Transverse colon (tissue), 4 donors: Measurements from ENCODE around the gene IFIT2. TPM values are rescaled to one million over a fixed set of nuclear protein-coding genes. Genes with fewer than 3 reads are reported as not detected.

ENCODE experiments used
- DNase-seq: peaks from one replicate; pipeline ENCODE4 v3.0.0-alpha.2; 2019
- H3K27ac ChIP-seq, 4 donors: fragments of 200-600 bp; sonication (generic); 2 replicates each; pipeline ENCODE4 v1.5.1; 2016 to 2018; ENCODE audit warnings: inconsistent platforms in 4 of 4
- H3K27me3 ChIP-seq: fragments of 200-600 bp; sonication (generic); 2 replicates; pipeline ENCODE4 v1.5.1; 2017; ENCODE audit warnings: inconsistent platforms
- H3K36me3 ChIP-seq, 4 donors: fragments of 200-600 bp; sonication (generic); 2 replicates each; pipeline ENCODE4 v1.5.1; 2017 to 2019; ENCODE audit warnings: inconsistent platforms in 4 of 4
- H3K4me1 ChIP-seq, 4 donors: fragments of 200-600 bp; sonication (generic); 2 replicates each; pipeline ENCODE4 v1.5.1; 2017 to 2020; ENCODE audit warnings: inconsistent platforms in 4 of 4
- H3K4me3 ChIP-seq, 4 donors: fragments of 200-600 bp; sonication (generic); 1 replicate in 1 of 4; 2 replicates in 3 of 4; pipeline versions ENCODE4 v1.5.1 to v1.6.1; 2017 to 2019; ENCODE audit warnings: inconsistent platforms in 4 of 4
- H3K9me3 ChIP-seq, 2 donors: fragments of 200-600 bp; sonication (generic); 2 replicates each; pipeline ENCODE4 v1.5.1; 2017 to 2019; ENCODE audit warnings: inconsistent platforms in 2 of 2
- EP300 ChIP-seq: sonication (generic); formaldehyde crosslinking; IDR thresholded peaks from one replicate; pipeline ENCODE4 v1.6.1; 2017; ENCODE audit warnings: antibody characterized with exemption, low read depth
- POLR2A ChIP-seq: fragments of 450-650 bp; IDR thresholded peaks from one replicate; pipeline ENCODE4 v1.6.1; 2016; ENCODE audit warnings: antibody characterized with exemption, mild to moderate bottlenecking, moderate library complexity
- POLR2AphosphoS5 ChIP-seq, 3 donors: sonication (generic); formaldehyde crosslinking; IDR thresholded peaks; one replicate each; pipeline ENCODE4 v1.6.1; 2016; ENCODE audit warnings: antibody characterized with exemption in 3 of 3
- WGBS, 2 donors: methylation state at CpG; one replicate each; pipeline ENCODE4 v1.1.5; 2018; ENCODE audit warnings: low coverage in 1 of 2; 5-methylcytosine and 5-hydroxymethylcytosine counted together
- in situ Hi-C, 4 donors: fragments of 200-750 bp; cut with MboI; loops; one replicate each; pipeline versions ENCODE4 v1.15.0 to v1.15.1; 2017; ENCODE audit warnings: low sequenced_read_pairs in 3 of 4, low pct_ligation_motif_present in 1 of 4, low pct_unique_long_range_greater_than_20kb in 1 of 4
- intact Hi-C: fragments of 100-400 bp; cut with DNase I; formaldehyde crosslinking; loops from one replicate; pipeline ENCODE4 v1.15.1; 2023; ENCODE audit warnings: low total_unique reads
- total RNA-seq, 4 donors: library from RNA; depleted of rRNA; stranded (reverse); fragments of >200 nt; gene quantifications; one replicate each; pipeline ENCODE4 v1.1.0, GENCODE V29; 2016
- TF ChIP-seq, protein P1 (sequence below), 5 experiments: fragments of 200-600 bp in 3 of 5; fragments of 450-650 bp in 2 of 5; sonication (generic) in 3 of 5; IDR thresholded peaks; 1 replicate in 2 of 5; 2 replicates in 3 of 5; pipeline ENCODE4 v1.5.1; 2016 to 2017; ENCODE audit warnings: antibody characterized with exemption in 5 of 5, inconsistent platforms in 3 of 5, mild to moderate bottlenecking in 2 of 5, moderate library complexity in 1 of 5

Gene IFIT2
- total RNA-seq, 4 donors from 2014 or later, result 0.20 to 7.0 (median 2.3) TPM

DNA sequence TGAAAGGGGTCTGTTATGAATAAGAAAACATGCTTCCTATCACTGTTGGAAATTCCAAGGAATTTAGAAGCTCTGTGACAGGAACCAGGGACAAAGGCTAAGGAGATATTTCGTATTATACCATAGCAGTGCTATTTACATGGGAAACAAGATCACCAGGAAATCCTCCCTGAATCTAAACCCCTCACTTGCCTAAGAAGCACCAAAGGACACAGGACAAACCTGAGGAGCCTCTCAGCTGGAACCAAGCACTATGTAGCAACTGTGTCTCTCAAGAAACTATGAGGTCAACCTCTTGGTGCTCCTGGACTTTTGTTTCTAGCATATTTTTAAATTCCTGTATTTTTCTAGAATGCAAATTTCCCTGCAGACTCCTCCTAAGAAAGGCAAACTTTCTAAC is 55.2 kb downstream of the IFIT2 start:
- intact Hi-C loops (no loop called here), in situ Hi-C loops (no loop called here)
- DNase-seq, result no peak
- Histone ChIP-seq H3K27ac (no peak overlapping the region), H3K36me3 (no peaks in the 10 kb centered on the region), H3K4me1 (peaks cover 2 to 4% (median 4%) of the 10 kb centered on the region in 4 donors), H3K27me3 (no peaks in the 10 kb centered on the region), H3K4me3 (no peak overlapping the region), H3K9me3 (no peaks in the 10 kb centered on the region)
- TF ChIP-seq POLR2AphosphoS5 (IDR thresholded peaks at IDR 0.05) (no peak), POLR2A (no peak), EP300 (no peak)
- TF ChIP-seq, protein P1, sequence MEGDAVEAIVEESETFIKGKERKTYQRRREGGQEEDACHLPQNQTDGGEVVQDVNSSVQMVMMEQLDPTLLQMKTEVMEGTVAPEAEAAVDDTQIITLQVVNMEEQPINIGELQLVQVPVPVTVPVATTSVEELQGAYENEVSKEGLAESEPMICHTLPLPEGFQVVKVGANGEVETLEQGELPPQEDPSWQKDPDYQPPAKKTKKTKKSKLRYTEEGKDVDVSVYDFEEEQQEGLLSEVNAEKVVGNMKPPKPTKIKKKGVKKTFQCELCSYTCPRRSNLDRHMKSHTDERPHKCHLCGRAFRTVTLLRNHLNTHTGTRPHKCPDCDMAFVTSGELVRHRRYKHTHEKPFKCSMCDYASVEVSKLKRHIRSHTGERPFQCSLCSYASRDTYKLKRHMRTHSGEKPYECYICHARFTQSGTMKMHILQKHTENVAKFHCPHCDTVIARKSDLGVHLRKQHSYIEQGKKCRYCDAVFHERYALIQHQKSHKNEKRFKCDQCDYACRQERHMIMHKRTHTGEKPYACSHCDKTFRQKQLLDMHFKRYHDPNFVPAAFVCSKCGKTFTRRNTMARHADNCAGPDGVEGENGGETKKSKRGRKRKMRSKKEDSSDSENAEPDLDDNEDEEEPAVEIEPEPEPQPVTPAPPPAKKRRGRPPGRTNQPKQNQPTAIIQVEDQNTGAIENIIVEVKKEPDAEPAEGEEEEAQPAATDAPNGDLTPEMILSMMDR (IDR thresholded peaks at IDR 0.05), result no peak
- 70% methylated on average over 1 of the region's 1 CpG; no CpG with 5 or more reads in 1 of the 2 donors for WGBS, 2 donors

DNA sequence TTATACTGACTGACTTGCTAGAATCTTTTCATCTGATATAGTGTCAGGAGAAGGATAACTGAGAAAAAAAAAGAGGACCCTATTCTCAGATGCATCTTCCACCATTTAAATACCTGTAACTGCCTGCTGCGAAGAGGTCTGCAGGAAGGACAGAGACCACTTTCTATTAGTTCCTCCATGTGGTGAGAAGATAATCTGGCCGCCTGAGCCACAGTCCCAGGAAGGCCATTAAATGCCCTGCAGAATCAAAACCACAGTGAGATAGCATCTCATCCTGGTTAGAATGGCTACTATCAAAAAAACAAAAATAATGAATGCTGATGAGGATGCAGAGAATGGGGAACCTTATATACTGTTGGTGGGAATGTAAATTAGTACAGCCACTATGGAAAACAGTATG is 56.1 kb downstream of the IFIT2 start:
- Histone ChIP-seq H3K9me3 (no peaks in the 10 kb centered on the region), H3K36me3 (no peaks in the 10 kb centered on the region), H3K27ac (no peak overlapping the region), H3K4me3 (no peak overlapping the region), H3K27me3 (no peaks in the 10 kb centered on the region), H3K4me1 (no peaks in the 10 kb centered on the region)
- in situ Hi-C loops, result no loop called here
- TF ChIP-seq, protein P1 (IDR thresholded peaks at IDR 0.05), result no peak
- no peak for TF ChIP-seq POLR2A
- no peak for TF ChIP-seq POLR2AphosphoS5 (IDR thresholded peaks at IDR 0.05)
- no peak for TF ChIP-seq EP300
- no peak for DNase-seq
- 75 to 83% methylated on average over 1 to 2 of the region's 2 CpGs for WGBS, 2 donors
- intact Hi-C loops, result no loop called here

Other genes with a start within 250 kb of the IFIT2 start
- 1 to 10 TPM in 2 of 4 donors, not detected in 2; 1.1 to 2.1 TPM for gene CH25H, start 94.7 kb upstream of the IFIT2 start, total RNA-seq
- gene LIPA, start 50.3 kb upstream of the IFIT2 start, total RNA-seq, result 10 to 100 TPM in 3 of 4 donors, 1 to 10 TPM in 1; 3.6 to 23.8 (median 12.1) TPM
- gene IFIT3, start 26.0 kb downstream of the IFIT2 start, total RNA-seq, result 1 to 10 TPM in 2 of 4 donors, under 1 TPM in 1, not detected in 1; 0.20 to 7.8 (median 5.1) TPM
- gene IFIT1B, start 76.0 kb downstream of the IFIT2 start, total RNA-seq, result not detected
- gene IFIT1, start 90.6 kb downstream of the IFIT2 start, total RNA-seq, result 10 to 100 TPM in 2 of 4 donors, 1 to 10 TPM in 2; 1.1 to 18.5 (median 9.4) TPM
- 10 to 100 TPM in 3 of 4 donors, 1 to 10 TPM in 1; 1.5 to 12.5 (median 11.2) TPM for gene IFIT5, start 112.5 kb downstream of the IFIT2 start, total RNA-seq
- gene SLC16A12, start 233.5 kb downstream of the IFIT2 start, total RNA-seq, result 1 to 10 TPM in 1 of 4 donors, under 1 TPM in 2, not detected in 1; 0.27 to 7.6 (median 0.48) TPM